Stimulated activated naive CD8-positive, alpha-beta T cell treated with anti-CD3 and anti-CD28 coated beads, Interleukin-15, amount 100 ng/mL, for 72 hours (primary cell): ENCODE data around the gene TEX264.
A peak's percentile ranks its signal among the peaks of the same experiment; 100 is the strongest.

Experiments
- ATAC-seq: fragments of 150-1000 bp; cut with Tn5 transposase; 2 replicates; pipeline ENCODE4 v1.10.0; 2021; ENCODE audit warnings: mild to moderate bottlenecking, moderate library complexity
- DNase-seq, 2 donors: peaks; one replicate each; pipeline ENCODE4 v3.0.0; 2021 to 2022
- H3K27ac Mint-ChIP-seq, 2 donors: one replicate each; pipeline ENCODE4 v1.8.0; 2022; ENCODE audit warnings: mild to moderate bottlenecking in 2 of 2, mixed read lengths in 2 of 2, moderate library complexity in 2 of 2
- H3K27me3 Mint-ChIP-seq: one replicate; pipeline ENCODE4 v1.8.0; 2022; ENCODE audit warnings: mixed read lengths
- H3K4me1 Mint-ChIP-seq: one replicate; pipeline ENCODE4 v1.8.0; 2022; ENCODE audit warnings: mild to moderate bottlenecking, mixed read lengths
- H3K4me3 Mint-ChIP-seq, 2 donors: one replicate each; pipeline ENCODE4 v1.8.0; 2022; ENCODE audit warnings: mild to moderate bottlenecking in 2 of 2, mixed read lengths in 2 of 2, moderate library complexity in 1 of 2
- H3K9me3 Mint-ChIP-seq, 2 donors: one replicate each; pipeline ENCODE4 v1.8.0; 2022; ENCODE audit warnings: mixed read lengths in 2 of 2

Gene TEX264

DNA sequence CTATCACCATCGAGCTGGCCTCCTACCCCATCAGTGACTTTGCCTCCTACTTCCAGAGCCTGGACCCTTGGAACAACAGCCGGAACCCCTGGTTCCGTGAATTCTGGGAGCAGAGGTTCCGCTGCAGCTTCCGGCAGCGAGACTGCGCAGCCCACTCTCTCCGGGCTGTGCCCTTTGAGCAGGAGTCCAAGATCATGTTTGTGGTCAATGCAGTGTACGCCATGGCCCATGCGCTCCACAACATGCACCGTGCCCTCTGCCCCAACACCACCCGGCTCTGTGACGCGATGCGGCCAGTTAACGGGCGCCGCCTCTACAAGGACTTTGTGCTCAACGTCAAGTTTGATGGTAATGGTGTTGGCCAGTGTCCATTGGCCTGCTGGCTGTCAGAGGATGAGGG lies 41.9 kb downstream of the TEX264 start:
- H3K9me3 Mint-ChIP-seq: no peaks in the 10 kb centered on the region
- H3K4me1 Mint-ChIP-seq: peaks cover 27% of the 10 kb centered on the region
- H3K4me3 Mint-ChIP-seq: no peak overlapping the region
- DNase-seq (no peak), ATAC-seq (no peak)
- H3K27ac Mint-ChIP-seq: no peak overlapping the region
- peaks cover 2% of the 10 kb centered on the region for H3K27me3 Mint-ChIP-seq

DNA sequence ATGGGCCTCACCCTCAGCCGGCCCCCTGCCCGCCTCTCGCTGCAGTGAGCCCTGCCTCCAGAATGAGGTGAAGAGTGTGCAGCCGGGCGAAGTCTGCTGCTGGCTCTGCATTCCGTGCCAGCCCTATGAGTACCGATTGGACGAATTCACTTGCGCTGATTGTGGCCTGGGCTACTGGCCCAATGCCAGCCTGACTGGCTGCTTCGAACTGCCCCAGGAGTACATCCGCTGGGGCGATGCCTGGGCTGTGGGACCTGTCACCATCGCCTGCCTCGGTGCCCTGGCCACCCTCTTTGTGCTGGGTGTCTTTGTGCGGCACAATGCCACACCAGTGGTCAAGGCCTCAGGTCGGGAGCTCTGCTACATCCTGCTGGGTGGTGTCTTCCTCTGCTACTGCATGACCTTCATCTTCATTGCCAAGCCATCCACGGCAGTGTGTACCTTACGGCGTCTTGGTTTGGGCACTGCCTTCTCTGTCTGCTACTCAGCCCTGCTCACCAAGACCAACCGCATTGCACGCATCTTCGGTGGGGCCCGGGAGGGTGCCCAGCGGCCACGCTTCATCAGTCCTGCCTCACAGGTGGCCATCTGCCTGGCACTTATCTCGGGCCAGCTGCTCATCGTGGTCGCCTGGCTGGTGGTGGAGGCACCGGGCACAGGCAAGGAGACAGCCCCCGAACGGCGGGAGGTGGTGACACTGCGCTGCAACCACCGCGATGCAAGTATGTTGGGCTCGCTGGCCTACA lies 44.4 kb downstream of the TEX264 start:
- Mint-ChIP-seq H3K4me1 (peaks cover 36% of the 10 kb centered on the region), H3K27me3 (no peaks in the 10 kb centered on the region), H3K27ac (no peak overlapping the region), H3K4me3 (no peak overlapping the region), H3K9me3 (no peaks in the 10 kb centered on the region)
- ATAC-seq (no peak), DNase-seq (peak in 1 of 2 donors; percentile 7)

- Mint-ChIP-seq H3K27ac (no peak overlapping the region), H3K9me3 (no peaks in the 10 kb centered on the region), H3K27me3 (no peaks in the 10 kb centered on the region), H3K4me1 (peaks cover 37% of the 10 kb centered on the region), H3K4me3 (no peak overlapping the region)
- ATAC-seq: no peak
- DNase-seq: no peak
Measured at GRCh38 chr3:51715977-51716294, 44.9 kb downstream of the TEX264 start.

DNA sequence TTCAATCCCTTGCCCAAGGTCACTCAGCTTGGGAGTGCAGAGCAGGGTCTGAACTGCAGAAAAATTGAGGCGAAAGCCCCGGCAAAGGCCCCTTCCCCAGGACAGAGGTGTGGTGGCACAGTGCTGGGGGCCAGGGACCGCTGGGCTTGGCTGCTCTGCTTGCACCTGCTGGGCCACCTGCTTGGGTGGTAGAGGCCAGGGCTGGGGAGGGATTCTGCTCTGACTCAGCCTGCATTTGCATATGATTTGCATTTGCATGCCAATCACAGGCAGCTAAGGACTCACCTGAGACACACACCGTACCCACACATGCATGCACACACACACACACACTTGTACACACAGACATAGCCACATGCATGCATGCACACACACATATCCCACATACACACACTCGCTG lies 45.8 kb downstream of the TEX264 start:
- DNase-seq (no peak), ATAC-seq (no peak)
- peaks cover 38% of the 10 kb centered on the region for H3K4me1 Mint-ChIP-seq
- no peaks in the 10 kb centered on the region for H3K9me3 Mint-ChIP-seq
- H3K4me3 Mint-ChIP-seq: no peak overlapping the region
- H3K27me3 Mint-ChIP-seq: no peaks in the 10 kb centered on the region
- H3K27ac Mint-ChIP-seq: no peak overlapping the region

GRCh38 chr3:51717446-51717845 lies 46.4 kb downstream of the TEX264 start:
- DNase-seq: no peak

GRCh38 chr3:51717947-51718346 lies 46.9 kb downstream of the TEX264 start:
- ATAC-seq: no peak
- H3K27me3 Mint-ChIP-seq: no peaks in the 10 kb centered on the region
- peaks cover 46% of the 10 kb centered on the region for H3K4me1 Mint-ChIP-seq
- no peak overlapping the region for H3K4me3 Mint-ChIP-seq
- DNase-seq: peak in 1 of 2 donors; percentile 8
- H3K9me3 Mint-ChIP-seq: no peaks in the 10 kb centered on the region
- H3K27ac Mint-ChIP-seq: no peak overlapping the region

More at GRCh38 chr3:51717446-51717845, 46.4 kb downstream of the TEX264 start:
- no peaks in the 10 kb centered on the region for H3K9me3 Mint-ChIP-seq
- ATAC-seq: no peak
- peaks cover 44% of the 10 kb centered on the region for H3K4me1 Mint-ChIP-seq
- no peak overlapping the region for H3K4me3 Mint-ChIP-seq
- H3K27me3 Mint-ChIP-seq: no peaks in the 10 kb centered on the region
- no peak overlapping the region for H3K27ac Mint-ChIP-seq

- ATAC-seq: peak; percentile 95
Measured at GRCh38 chr3:51718547-51719409, 47.7 kb downstream of the TEX264 start.

GRCh38 chr3:51719410-51720025 lies 48.5 kb downstream of the TEX264 start:
- no peak overlapping the region for H3K27ac Mint-ChIP-seq
- peaks cover 41% of the 10 kb centered on the region for H3K4me1 Mint-ChIP-seq

More at GRCh38 chr3:51718547-51719409, 47.7 kb downstream of the TEX264 start:
- Mint-ChIP-seq H3K27ac (no peak overlapping the region), H3K4me3 (peak overlapping the region in 1 of 2 donors; percentile 28), H3K27me3 (no peaks in the 10 kb centered on the region), H3K4me1 (peaks cover 46% of the 10 kb centered on the region), H3K9me3 (no peaks in the 10 kb centered on the region)
- peak; percentile 77 to 83 for DNase-seq

GRCh38 chr3:51720292-51721061 lies 49.4 kb downstream of the TEX264 start:
- no peaks in the 10 kb centered on the region for H3K27me3 Mint-ChIP-seq
- peaks cover 41% of the 10 kb centered on the region for H3K4me1 Mint-ChIP-seq
- H3K9me3 Mint-ChIP-seq: no peaks in the 10 kb centered on the region
- DNase-seq: no peak
- H3K4me3 Mint-ChIP-seq: no peak overlapping the region
- peak overlapping the region in 1 of 2 donors; percentile 35 for H3K27ac Mint-ChIP-seq
- no peak for ATAC-seq

More at GRCh38 chr3:51719410-51720025, 48.5 kb downstream of the TEX264 start:
- Mint-ChIP-seq H3K27me3 (no peaks in the 10 kb centered on the region), H3K4me3 (peak overlapping the region in 1 of 2 donors; percentile 28), H3K9me3 (no peaks in the 10 kb centered on the region)
- no peak for DNase-seq
- ATAC-seq: no peak

- Mint-ChIP-seq H3K4me3 (no peak overlapping the region), H3K9me3 (no peaks in the 10 kb centered on the region), H3K27me3 (no peaks in the 10 kb centered on the region), H3K27ac (peak overlapping the region; percentile 51 to 73), H3K4me1 (peaks cover 41% of the 10 kb centered on the region)
- ATAC-seq (no peak), DNase-seq (no peak)
Measured at GRCh38 chr3:51721062-51721745, 50.2 kb downstream of the TEX264 start.

DNA sequence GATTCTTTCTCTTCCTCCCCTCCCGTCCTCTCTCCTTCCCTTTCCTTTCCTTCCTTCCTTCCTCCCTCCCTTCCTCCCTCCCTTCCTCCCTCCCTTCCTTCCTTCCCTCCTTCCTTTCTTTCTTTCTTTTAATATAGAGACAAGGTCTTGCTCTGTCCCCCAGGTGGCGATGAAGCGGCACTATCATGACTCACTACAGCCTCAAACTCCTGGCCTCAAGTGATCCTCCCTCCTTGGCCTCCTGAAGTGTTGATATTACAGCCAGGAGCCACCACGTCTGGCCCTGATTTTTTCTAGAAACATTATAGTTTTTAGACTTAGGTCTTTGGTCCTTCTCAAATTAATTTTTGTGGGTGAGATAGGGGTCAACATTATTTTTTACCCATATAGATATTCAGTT lies 51.3 kb downstream of the TEX264 start:
- Mint-ChIP-seq H3K4me1 (peaks cover 45% of the 10 kb centered on the region), H3K27ac (no peak overlapping the region), H3K9me3 (no peaks in the 10 kb centered on the region), H3K27me3 (no peaks in the 10 kb centered on the region), H3K4me3 (no peak overlapping the region)
- ATAC-seq (no peak), DNase-seq (no peak)

GRCh38 chr3:51727500-51727899 lies 56.4 kb downstream of the TEX264 start:
- Mint-ChIP-seq H3K27ac (no peak overlapping the region), H3K4me3 (peak overlapping the region; percentile 48 to 70), H3K9me3 (no peaks in the 10 kb centered on the region), H3K27me3 (no peaks in the 10 kb centered on the region), H3K4me1 (peaks cover 44% of the 10 kb centered on the region)
- no peak for DNase-seq
- peak; percentile 82 for ATAC-seq

GRCh38 chr3:51729042-51729633 lies 58.1 kb downstream of the TEX264 start:
- ATAC-seq (peak; percentile 78), DNase-seq (no peak)
- Mint-ChIP-seq H3K9me3 (no peaks in the 10 kb centered on the region), H3K27ac (peak overlapping the region; percentile 69 to 72), H3K27me3 (no peaks in the 10 kb centered on the region), H3K4me1 (peaks cover 59% of the 10 kb centered on the region), H3K4me3 (peak overlapping the region; percentile 58 to 70)

DNA sequence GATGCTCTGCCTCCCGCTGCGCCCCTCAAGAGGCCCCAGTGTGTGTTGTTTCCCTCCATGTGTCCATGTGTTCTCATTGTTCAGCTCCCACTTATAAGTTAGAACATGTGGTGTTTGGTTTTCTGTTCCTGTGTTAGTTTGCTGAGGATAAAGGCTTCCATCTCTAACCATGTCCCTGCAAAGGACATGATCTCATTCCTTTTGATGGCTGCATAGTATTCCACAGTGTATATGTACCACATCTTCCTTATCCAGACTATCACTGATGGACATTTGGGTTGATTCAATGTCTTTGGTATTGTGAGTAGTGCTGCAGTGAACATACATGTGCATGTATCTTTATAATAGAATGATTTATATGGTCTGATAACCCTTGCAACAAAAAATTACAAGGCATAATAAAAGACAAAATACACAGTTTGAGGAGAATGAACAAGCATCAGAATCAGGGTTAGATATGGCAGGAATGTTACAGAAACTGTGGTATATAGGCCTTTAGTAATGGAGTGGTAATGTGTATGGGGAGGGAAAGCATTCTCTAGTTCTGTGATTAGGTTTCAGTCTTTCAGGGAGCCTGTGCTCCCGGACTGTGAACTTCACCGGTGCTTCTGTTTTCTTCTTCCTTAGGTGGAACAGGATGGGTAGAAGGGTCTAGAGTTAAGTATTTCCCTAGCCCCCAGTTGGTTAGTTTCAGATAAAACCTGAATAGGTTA lies 63.0 kb downstream of the TEX264 start:
- Mint-ChIP-seq H3K4me1 (peaks cover 82% of the 10 kb centered on the region), H3K27ac (peak overlapping the region; percentile 2 to 71), H3K9me3 (no peaks in the 10 kb centered on the region), H3K27me3 (peaks cover 9% of the 10 kb centered on the region), H3K4me3 (peak overlapping the region; percentile 14 to 47)
- DNase-seq (no peak), ATAC-seq (peak; percentile 57)
